Right lung (tissue), 5 donors: ENCODE measurements around the gene KLHL11. TPM values are rescaled to one million over a fixed set of nuclear protein-coding genes. Genes with fewer than 3 reads are reported as not detected.
"Not testable (repeated sequence)": the region's sequence is repeated elsewhere in the genome, so short reads cannot be mapped to it uniquely, and the experiment has no call there.

Experiments
- DNase-seq, 2 donors: peaks; one replicate each; pipeline ENCODE4 v3.0.0-alpha.2; 2013
- polyA plus RNA-seq, 5 donors: library from polyadenylated mRNA; unstranded; fragments of 120-200 nt; gene quantifications; one replicate each; pipeline versions ENCODE4 v1.2.1 to v1.2.3, GENCODE V29; 2013; ENCODE audit warnings: inconsistent platforms in 1 of 5, low replicate concordance in 1 of 5; ENCODE audit not compliant: insufficient read length in 5 of 5, insufficient read depth in 1 of 5

KLHL11 gene
- polyA plus RNA-seq, 5 donors = 6.2 to 10.7 (median 9.4) TPM

DNA sequence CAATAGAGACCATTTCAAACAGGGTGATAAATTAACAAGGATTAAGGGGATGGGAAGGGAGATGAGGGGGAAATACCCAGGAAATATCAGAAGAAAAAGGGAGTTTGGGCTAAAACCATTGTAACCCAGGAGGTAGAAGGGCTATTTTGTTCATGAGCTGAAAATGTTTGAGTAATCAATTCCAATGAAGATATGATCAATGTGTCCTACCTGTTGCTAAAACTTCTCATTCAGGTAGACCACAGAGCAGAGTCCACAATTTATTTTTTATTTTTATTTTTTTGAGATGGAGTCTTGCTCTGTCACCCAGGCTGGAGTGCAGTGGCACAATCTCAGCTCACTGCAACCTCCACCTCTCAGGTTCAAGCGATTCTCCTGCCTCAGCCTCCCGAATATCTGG is 25.8 kb downstream of the KLHL11 start:
- not testable (repeated sequence) for DNase-seq

DNA sequence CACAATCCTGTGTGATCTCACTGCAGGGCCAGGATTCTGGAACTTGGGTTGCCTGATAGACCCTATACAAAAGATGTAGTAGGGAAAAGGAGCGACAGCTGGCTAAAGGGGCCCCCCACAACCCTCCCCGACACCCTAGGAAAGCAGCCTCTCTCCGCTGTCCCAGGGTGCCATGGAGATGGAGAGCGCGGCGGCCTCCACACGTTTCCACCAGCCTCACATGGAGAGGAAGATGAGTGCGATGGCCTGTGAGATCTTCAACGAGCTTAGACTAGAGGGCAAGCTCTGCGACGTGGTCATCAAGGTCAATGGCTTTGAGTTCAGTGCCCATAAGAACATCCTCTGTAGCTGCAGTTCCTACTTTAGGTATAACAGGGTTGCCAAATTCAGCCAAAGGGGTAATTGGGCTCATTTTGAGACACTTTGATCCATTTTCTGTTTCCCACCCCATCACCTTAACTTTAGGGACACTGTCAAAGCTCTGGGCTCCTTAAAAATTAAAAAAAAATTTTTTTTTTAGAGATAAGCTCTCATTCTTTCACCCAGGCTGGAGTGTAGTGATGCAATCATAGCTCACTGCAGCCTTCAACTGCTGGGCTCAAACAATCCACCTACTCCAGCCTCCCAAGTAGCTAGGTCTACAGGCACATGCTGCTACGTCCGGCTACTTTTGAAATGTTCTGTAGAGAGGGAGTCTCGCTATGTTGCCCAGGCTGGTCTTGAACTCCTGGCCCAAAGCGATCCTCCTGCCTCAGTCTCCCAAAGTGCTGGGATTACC is 27.3 kb downstream of the KLHL11 start, which contains the start of gene KLHL10:
Gene KLHL10 (plus strand): TSS at position 65 of the 778 bp plus-strand sequence. CDS start 108 bp downstream, at position 173.
- no peak for DNase-seq

DNA sequence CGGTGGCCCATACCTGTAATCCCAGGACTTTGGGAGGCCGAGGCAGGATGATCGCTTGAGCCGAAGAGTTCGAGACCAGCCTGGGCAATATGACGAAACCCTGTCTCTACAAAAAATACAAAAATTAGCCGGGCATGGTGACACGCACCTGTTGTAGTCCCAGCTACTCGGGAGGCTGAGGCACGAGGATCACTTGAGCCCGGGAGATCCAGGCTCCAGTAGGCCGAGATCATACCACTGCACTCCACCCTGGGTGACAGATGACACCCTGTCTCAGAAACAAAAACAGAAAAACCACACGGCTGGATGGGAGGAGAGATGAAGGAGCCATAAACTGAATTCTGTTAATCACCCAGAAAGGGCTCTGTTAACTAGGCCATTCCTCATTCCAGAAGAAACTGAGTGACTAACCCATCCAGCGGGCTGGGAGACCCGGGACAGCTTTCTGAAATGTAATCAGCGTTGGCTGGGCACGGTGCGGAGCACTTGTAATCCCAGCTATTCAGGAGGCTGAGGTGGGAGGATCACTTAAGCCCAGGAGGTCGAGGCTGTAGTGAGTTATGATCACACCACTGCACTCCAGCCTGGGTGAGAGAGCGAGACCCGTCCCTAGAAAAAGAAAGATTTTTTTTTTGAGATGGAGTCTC is 28.6 kb downstream of the KLHL11 start:
- no peak for DNase-seq

DNA sequence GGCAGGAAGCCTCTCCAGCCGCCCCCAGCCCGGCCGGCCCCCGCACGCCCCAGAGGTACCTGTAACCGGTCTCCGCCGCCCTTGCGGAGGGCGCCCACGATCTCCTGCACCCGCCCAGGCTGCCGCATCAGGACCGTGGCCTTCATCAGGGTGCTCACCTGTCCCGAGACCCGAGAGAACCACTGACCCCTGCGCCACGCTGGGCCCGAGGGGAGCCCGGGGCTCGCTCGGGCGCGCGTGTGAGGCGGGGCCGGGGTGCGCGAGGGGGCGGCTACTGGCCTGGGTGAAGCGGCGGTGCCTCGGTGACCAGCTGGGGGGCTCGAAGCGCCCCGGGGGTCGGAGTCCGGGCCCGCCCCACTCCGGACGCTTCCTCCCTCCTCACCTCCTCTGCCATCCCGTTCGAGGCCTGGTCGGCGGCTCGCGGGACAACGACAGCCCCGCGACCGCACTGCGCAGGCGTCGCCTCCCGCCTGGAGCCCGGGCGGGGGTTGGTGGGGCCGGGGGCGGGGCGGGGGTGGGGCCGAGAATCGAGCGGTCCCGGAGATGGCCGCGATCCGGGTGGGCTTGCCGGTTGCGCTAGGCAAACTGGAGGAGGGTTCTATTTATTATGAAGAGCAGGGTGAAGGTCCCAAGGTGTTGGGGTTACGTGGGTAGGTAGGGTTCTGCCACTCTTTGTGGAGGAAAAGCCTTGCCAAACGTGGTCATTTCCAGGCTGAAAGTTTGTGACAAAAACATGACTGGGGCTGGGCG is 29.2 kb downstream of the KLHL11 start, which contains the start of gene NT5C3B:
Gene NT5C3B (minus strand): TSS at position 433 of the 750 bp plus-strand sequence. CDS start 39 bp downstream, at position 394.
- peak; percentile 52 to 58 for DNase-seq

DNA sequence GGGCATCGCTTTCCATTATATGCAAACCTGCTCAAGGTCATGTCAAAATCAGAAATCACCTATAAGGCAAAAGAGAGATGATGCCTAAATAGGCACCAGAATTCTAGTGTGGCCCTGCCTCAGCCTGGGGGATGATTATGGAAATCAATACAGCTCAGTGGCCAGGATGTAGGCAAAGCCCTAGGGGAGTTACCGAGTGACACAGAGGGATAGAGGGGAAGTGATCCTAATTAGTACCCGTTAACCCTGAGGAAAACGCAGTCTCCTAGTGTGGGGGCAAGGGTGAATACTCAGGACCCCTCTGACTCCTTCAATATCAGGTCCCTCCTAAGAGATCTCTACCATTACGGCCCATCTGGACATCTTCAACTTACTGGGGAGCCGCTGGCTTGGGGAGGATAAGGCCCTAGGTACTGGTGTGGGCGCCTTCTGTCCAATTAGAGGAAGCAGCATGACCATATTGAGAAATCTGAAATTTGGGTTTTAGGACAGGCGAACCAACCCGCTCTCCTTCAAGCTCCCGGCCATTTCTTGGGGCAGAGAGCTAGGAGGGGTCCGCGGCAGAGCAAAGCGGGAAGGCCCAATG is 29.9 kb downstream of the KLHL11 start:
- no peak for DNase-seq

DNA sequence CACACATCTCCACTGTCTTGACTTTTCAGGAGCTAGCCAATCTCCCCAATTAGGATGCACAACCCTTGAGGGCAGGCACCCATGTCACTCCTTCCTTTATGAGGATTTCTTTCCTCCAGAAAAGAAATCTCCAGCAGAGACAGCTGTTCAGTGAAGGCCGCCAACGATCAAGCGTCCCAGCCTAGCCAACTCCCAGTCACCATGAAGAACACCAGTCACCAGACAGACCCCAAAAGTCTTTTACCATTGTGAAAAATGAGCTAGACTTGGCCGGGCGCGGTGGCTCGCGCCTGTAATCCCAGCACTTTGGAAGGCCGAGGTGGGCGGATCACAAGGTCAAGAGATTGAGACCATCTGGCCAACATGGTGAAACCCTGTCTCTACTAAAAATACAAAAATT is 35.3 kb downstream of the KLHL11 start:
- DNase-seq = not testable (repeated sequence)

DNA sequence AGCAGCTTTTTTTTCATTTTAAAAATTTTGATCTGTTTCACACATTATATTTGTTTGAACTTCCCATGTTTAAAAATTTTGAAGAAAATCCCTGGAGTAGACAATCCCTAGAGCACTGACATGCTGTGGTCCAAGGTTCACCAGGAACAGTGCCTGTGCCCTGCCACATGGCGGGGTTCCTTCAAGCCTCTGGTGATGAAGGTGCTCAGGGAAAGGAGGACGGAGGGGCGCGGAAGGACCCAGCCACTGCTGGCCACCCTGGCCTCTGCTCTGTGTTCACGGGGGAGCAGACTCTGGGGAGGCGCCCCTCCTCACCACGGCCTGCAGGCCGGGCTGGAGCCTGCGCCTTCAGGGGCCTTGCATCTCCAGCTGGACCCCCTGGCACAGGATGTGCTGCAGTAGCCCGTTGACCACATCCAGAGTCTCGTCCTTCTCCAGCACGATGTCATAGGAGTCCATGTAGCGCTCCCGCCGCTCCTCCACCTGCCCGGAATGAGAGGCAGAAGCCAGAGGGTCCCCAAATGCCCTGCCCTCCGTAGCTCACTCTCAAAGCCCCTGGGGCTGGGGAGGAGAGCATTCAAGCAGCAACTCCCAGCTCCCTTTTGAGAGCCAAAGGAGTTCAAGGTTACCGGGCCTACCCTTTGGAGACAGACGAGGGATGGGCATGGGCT is 39.9 kb downstream of the KLHL11 start:
- no peak for DNase-seq

DNA sequence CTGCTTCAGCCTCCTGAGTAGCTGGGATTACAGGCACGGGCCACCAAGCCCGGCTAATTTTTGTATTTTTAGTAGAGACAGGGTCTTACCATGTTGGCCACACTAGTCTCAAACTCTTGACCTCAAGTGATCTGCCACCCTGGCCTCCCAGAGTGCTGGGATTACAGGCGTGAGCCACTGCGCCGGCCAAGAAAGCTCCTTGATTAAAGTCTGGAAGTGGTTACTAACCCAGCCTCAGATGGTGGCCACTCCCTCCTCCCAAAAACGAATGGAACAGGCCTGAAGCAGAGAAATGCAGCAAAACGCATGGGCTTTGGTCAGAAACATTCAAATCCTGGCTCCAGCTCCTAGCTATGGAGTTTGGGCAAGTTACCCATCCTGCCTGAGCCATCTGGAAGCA is 41.1 kb downstream of the KLHL11 start:
- no peak for DNase-seq

DNA sequence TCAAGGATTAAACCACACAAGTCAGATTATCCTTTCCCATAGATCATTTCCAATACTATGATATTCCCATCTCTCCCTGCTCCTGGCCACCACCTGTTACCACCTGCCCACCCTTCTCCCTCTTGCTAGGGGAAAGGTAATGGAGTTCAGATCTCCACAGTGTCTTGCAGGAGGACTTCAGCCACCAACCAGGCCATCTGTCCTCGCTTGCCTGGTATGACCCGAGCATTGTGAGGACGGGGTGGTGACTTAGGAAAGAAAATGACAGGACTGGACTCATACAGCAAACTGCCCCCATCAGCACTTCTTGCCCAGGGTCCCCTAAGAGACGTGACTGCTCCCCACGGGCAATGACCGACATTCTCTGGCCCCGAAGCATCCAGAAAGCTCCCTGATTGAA is 41.6 kb downstream of the KLHL11 start:
- no peak for DNase-seq

DNA sequence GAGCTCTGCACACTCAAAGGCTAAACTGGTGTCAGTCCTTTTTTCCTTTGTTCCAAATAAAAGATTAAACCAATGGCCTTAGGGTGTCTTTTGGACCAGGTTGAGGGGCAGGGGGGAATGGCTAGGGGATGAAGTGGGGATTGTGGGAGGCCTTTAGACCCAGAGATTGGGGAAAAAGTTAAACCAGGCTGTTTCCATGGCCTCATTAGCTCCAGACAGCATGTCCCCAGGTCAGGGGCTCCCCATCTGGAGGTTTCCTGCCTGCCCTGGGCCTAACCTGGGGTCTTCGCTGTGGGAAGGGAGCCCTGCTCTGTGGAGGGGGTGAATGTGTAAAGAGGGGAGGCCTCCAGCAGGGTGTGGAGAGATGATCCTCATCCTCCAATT is 42.1 kb downstream of the KLHL11 start:
- no peak for DNase-seq

DNA sequence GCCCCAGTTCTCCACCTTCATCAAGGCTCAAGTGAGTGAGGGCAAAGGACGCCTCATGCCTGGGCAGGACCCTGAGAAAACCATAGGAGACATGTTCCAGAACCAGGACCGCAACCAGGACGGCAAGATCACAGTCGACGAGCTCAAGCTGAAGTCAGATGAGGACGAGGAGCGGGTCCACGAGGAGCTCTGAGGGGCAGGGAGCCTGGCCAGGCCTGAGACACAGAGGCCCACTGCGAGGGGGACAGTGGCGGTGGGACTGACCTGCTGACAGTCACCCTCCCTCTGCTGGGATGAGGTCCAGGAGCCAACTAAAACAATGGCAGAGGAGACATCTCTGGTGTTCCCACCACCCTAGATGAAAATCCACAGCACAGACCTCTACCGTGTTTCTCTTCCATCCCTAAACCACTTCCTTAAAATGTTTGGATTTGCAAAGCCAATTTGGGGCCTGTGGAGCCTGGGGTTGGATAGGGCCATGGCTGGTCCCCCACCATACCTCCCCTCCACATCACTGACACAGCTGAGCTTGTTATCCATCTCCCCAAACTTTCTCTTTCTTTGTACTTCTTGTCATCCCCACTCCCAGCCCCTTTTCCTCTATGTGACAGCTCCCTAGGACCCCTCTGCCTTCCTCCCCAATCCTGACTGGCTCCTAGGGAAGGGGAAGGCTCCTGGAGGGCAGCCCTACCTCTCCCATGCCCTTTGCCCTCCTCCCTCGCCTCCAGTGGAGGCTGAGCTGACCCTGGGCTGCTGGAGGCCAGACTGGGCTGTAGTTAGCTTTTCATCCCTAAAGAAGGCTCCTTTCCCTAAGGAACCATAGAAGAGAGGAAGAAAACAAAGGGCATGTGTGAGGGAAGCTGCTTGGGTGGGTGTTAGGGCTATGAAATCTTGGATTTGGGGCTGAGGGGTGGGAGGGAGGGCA is 42.7 kb downstream of the KLHL11 start:
- DNase-seq = no peak

DNA sequence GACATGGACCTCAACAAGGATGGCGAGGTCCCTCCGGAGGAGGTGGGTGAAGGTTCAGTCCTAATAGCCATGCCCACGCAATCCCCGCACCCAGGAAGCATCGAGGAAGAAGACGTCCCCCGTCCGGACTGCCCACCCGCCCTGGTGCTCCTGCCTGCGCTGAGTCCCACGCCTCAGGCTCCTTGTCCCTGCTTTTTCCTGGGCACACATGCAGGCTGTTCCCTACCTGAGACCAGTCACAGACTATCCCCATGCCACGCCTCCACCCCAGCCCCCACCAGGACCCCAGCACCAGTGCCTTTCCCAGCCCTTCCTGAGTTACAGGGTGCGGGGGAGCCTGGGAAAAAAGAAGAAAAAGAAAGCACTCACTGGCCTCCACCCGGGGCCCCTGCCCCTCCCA is 43.4 kb downstream of the KLHL11 start:
- DNase-seq = no peak

DNA sequence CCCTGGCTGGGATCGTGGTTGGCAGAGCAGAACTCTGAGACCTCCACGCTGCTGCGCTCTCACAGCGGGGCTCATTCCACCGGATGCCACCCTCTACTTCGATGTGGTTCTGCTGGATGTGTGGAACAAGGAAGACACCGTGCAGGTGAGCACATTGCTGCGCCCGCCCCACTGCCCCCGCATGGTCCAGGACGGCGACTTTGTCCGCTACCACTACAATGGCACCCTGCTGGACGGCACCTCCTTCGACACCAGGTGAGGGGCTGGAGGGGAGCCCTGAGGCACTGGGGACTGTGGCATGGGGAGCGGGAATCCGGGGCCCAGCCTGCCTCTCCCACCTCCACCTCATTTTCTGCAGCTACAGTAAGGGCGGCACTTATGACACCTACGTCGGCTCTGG is 47.2 kb downstream of the KLHL11 start:
- DNase-seq = no peak

DNA sequence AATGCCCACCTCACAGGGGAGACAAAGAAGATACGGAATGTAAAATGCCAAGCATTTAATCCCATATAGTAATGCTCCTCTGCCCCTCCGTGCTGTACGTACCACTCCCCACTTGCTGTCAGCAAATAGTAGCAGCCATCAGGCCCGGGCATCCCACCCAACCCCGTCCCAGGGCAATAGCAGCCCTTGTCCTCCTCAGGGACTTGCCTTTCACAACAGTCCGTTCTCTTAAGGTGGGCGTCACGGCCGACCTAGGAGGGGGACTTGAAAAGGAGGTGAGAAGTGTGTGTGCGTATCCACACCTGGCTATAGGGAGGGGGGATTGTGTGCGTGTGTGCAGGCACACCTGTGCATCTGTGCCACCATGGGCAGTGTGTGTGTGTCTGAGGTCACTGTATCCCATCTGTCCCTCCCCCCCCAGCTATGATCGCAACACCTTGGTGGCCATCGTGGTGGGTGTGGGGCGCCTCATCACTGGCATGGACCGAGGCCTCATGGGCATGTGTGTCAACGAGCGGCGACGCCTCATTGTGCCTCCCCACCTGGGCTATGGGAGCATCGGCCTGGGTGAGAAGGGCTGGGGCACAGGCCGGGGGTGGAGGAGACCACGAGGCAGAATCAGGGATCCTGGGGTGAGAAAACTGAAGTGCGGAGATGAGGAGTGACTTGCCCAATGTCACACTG is 48.4 kb downstream of the KLHL11 start:
- DNase-seq = no peak

DNA sequence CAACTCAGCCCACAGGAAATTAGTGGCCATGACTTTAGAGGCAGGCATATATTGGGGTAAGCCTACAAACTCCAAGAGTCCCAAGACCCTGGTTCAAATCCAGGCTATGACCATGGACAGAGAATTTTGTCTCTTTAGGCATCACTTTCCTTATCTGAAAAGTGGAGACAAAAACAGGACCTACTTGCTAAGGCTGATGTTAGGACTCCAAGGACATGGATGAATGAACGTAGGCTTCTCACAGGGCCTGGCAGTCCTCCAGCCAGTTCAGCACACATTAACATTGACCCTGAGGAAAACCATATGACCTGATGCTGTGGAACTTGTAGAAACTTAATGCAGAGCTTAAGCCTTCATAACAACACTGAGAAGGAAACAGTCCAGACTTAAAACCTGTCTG is 51.0 kb downstream of the KLHL11 start:
- DNase-seq = no peak

DNA sequence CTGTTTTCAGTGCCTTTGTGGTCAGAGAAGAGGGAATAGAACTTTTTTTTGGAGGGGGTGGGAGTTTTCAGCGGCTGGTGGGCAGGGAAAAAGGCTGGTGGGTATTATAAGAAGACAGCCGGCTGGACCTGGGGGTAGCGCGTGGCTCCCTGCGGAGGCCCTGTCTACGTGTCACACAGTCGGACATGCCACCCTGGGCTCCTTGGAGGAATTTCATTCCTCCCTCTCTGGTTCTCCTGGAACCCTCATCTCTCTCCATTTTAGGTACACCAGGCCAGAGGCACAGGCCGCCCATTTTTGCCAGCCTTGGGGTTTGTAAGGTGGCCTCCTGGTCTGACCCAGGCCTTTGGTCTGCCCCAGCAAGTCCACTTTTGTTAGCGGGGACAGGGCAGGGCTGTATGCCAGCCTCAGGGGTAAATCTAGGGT is 51.5 kb downstream of the KLHL11 start:
- DNase-seq = no peak

DNA sequence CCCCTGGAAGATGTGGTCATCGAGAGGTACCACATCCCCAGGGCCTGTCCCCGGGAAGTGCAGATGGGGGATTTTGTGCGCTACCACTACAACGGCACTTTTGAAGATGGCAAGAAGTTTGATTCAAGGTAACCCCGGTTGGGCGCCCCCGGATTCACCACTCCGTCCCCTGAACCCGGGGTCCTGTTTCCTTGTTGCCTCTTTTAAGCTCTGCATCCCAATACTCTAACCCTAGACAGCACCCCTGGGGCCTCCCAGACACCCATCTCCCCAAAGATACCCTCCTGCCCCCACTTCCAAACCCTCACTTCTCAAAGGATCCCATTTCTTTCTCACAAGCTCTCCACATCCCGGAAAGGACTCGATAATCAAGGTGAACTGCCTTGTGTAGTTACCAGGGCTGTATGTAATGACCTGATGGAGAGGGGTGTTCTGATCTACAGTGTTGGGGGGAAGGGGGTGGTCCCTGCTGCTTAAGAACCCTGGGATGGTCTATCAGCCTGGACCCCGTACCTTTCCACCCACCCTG is 52.0 kb downstream of the KLHL11 start:
- DNase-seq = no peak

DNA sequence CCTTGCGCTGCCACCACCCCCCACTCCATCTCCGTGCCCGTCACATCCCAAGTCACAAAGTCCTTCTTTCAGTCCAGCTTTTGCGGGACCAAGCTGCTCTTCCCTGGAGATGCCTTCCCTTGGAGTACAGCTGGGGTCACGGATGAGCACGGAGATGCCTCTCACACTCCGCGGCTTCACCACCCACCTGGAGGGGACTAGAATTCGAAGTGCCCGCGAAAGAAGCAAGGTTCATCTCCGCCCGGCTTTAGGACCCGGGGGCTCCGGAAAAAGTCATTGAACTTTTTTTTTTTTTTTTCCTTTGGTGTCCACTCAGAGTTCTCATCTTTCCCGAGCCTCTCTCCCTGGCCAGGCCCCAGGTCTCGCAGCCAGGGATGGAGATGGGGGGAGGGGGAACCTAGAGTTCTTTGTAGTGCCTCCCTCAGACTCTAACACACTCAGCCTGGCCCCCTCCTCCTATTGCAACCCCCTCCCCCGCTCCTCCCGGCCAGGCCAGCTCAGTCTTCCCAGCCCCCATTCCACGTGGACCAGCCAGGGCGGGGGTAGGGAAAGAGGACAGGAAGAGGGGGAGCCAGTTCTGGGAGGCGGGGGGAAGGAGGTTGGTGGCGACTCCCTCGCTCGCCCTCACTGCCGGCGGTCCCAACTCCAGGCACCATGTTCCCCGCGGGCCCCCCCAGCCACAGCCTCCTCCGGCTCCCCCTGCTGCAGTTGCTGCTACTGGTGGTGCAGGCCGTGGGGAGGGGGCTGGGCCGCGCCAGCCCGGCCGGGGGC is 52.7 kb downstream of the KLHL11 start, which contains the start of gene FKBP10:
Gene FKBP10 (plus strand): TSS at position 624 of the 771 bp plus-strand sequence. CDS start 31 bp downstream, at position 655.
- DNase-seq = peak; percentile 86 to 90
